Gastroesophageal sphincter (tissue), 3 donors: ENCODE measurements around the gene HILPDA.

Source experiments
- POLR2A ChIP-seq, 2 donors: fragments of 450-650 bp; IDR thresholded peaks; one replicate each; pipeline ENCODE4 v1.6.1; 2017; ENCODE audit warnings: antibody characterized with exemption in 2 of 2, mild to moderate bottlenecking in 2 of 2, moderate library complexity in 1 of 2
- POLR2AphosphoS5 ChIP-seq: sonication (generic); formaldehyde crosslinking; IDR thresholded peaks from one replicate; pipeline ENCODE4 v1.6.1; 2017; ENCODE audit warnings: antibody characterized with exemption
- TF ChIP-seq, protein P1 (sequence below), 4 experiments: fragments of 200-600 bp in 2 of 4; fragments of 450-650 bp in 2 of 4; sonication (generic) in 1 of 4; IDR thresholded peaks; one replicate each; pipeline ENCODE4 v1.5.1; 2017 to 2019; ENCODE audit warnings: antibody characterized with exemption in 4 of 4, mild to moderate bottlenecking in 2 of 4, moderate library complexity in 2 of 4

DNA sequence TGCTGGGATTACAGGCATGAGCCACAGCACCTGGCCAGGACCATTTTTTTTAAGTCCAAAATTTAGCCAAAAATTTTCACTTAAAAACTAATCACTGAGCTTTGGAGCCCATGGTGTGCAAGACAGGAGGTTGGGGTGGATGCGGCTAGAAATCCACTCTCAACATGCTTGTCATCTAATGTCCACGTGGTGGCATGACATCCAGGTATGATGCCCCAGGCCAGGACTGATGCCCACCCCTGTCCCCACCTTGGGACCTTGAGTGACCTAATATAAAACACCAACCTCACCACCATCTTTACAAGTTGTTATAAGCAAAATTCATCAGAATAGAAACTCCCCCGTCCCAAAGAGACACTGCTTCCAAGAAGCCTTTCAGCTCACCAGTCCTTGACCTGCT lies 25.5 kb upstream of the HILPDA start:
- TF ChIP-seq POLR2A (IDR thresholded peaks at IDR 0.05): no peak
- TF ChIP-seq, protein P1, sequence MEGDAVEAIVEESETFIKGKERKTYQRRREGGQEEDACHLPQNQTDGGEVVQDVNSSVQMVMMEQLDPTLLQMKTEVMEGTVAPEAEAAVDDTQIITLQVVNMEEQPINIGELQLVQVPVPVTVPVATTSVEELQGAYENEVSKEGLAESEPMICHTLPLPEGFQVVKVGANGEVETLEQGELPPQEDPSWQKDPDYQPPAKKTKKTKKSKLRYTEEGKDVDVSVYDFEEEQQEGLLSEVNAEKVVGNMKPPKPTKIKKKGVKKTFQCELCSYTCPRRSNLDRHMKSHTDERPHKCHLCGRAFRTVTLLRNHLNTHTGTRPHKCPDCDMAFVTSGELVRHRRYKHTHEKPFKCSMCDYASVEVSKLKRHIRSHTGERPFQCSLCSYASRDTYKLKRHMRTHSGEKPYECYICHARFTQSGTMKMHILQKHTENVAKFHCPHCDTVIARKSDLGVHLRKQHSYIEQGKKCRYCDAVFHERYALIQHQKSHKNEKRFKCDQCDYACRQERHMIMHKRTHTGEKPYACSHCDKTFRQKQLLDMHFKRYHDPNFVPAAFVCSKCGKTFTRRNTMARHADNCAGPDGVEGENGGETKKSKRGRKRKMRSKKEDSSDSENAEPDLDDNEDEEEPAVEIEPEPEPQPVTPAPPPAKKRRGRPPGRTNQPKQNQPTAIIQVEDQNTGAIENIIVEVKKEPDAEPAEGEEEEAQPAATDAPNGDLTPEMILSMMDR (IDR thresholded peaks at IDR 0.05): no peak
- TF ChIP-seq POLR2AphosphoS5: no peak
